HT1080 (cell line): ENCODE data around the gene SPRY4. TPM values are rescaled to one million over a fixed set of nuclear protein-coding genes. Genes with fewer than 3 reads are reported as not detected.
"Not testable (repeated sequence)": the region's sequence is repeated elsewhere in the genome, so short reads cannot be mapped to it uniquely, and the experiment has no call there.

ENCODE experiments used
- DNase-seq: peaks from one replicate; pipeline ENCODE4 v3.0.0-alpha.2; 2015; ENCODE audit warnings: low read depth
- total RNA-seq: library from RNA; depleted of rRNA; stranded (reverse); fragments of >200 nt; shearing (Covaris generic); gene quantifications from 2 replicates; pipeline ENCODE4 v1.2.3, GENCODE V29; 2014

Gene SPRY4
- total RNA-seq, 1 experiment from 2014 or later: 27.9 TPM

- DNase-seq: no peak
These were observed 28.6 kb downstream of the SPRY4 start for GRCh38 chr5:142295960-142296860.

GRCh38 chr5:142295084-142295758, 29.6 kb downstream of the SPRY4 start:
- DNase-seq: no peak

GRCh38 chr5:142293486-142293885, 31.3 kb downstream of the SPRY4 start:
- peak; percentile 89 for DNase-seq

DNA sequence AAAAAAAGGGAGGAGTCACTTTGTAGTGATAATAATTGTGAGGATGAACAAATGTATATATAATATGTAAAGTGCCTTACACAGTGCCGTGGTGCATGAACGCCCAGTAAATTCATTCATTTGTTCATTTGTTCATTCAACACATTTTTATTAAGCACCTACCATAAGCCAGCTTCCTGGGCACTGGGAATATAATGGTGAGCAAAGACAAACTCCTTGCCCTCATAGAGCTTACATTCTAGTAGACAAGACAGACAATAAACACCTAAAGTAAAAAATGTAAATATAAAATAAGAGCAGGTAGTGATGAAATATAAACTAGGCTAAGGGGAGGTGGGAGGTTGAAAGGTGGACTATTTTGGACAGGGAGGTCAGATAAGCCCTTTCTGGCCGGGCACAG, 32.0 kb downstream of the SPRY4 start:
- DNase-seq: no peak

DNA sequence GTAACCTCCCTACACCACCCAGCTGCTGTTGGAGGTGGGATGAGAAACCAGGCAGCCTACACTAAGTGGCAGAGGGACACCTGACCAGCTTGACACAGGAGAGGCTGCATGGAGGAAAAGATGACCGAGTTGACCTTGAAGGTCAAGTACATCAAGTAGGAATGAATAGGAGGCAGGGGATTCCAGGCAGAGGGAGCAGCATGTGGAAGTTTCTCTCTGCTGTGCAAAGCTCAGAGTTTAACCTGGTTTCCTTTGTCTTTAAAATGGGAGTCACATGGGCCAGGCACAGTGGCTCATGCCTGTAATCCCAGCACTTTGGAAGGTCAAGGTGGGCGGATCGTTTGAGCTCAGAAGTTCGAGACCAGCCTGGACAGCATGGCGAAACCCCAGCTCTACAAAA, 32.6 kb downstream of the SPRY4 start:
- DNase-seq: no peak

DNA sequence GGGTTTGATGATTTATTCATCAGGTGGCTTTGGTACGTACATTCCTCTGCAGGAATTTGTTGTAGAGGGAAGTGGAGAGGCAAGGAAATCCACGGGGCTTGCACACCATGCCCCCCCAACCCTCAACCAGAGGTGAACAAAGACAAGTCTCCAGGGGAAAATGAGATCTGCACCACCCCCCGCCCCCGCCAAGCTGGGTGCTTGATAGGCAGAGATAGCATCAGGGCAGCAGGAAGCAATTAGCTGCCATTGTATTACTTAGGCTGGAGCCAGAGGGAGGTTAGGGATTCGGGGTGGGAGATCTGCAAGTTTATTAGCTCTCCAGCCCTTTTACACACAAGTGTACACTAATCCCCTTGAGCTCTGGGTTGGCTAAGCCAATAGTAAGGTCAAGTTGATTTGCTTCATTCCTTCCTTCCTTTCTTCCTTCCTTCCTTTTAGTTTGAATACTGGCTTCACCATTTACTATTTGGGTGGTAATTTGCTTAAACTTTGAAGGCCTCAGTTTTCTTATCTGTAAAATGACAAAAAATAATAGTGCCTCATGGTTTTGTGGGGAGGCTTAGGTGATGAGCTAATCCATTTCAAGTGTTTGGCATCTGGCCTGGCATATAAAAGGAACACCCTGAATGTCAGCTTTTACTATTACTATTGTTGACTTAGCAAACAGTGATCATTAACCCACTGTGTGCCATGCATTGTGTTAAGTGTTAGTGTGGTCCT, 34.1 kb downstream of the SPRY4 start:
- DNase-seq: no peak

- no peak for DNase-seq
These were observed 34.9 kb downstream of the SPRY4 start for GRCh38 chr5:142289708-142290576.

DNA sequence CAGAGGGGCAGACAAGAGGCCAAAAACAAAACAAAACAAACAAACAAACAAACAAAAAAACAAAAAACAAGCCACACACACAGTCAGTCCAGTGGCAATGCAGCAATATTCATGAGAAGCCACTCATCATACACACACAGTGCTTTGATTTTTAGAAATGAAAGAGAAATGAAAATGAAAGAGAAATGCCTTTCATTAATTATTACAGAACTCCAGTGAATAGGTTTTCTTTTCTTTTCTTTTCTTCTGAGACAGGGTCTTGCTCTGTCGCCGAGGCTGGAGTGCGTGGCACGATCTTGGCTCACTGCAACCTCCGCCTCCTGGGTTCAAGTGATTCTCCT, 36.9 kb downstream of the SPRY4 start:
- DNase-seq: no peak

DNA sequence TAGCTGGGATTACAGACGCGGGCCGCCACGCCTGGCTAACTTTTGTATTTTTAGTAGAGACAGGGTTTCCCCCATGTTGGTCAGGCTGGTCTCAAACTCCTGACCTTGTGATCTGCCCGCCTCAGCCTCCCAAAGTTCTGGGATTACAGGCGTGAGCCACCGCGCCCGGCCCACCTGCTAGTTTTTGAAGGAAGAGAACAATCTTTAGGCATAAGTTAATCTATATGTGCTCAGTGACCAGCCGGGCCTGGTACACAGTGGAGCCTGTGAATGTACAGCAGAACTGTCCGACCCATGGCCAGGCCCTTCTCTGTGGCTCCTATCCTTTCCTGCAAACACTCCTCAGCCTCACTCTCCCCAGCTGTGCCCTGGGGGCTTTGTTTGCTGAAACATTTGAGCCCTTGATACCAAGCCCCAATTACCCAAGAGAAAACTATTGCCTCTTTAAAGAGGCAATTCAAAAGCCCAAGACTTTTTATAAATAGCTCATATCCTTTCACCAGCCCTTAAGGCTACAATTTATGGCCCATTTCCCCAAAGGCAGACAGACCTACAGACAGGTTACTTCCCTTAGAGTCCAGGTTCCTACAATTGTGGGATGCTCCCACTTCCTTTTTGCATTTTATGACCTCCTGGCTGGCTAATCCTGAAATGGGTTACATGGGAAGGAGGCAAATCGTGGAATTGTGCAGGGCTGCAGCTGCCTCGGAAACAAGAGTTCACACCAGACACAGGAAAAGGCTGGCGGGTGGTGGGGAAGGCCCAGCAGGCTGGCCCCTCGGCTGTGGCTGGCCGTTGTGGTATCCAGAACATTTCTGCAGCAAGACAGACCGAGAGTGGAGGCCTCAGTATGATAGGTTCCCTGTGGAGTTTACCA, 37.5 kb downstream of the SPRY4 start:
- DNase-seq: no peak

GRCh38 chr5:142286111-142286510, 38.7 kb downstream of the SPRY4 start:
- no peak for DNase-seq

DNA sequence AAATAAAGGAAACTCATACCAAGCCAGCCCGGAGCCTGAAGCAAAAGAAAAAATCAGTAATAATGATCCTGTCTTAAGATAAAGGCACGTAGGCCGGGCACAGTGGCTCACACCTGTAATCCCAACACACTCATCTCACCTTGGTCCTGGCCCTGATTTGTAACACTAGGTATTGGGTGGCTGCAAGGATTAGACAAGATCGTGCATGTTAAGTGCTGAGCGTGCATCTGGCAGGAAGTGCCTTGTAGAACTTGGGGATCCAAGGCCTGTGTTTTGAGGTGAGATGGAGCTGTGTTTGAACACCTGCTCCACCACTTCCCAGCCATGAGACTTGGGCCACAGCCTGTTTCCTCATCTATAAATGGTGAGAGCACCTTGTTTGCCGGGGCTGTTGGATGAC, 41.5 kb downstream of the SPRY4 start:
- DNase-seq: no peak

- no peak for DNase-seq
These were observed 42.9 kb downstream of the SPRY4 start for GRCh38 chr5:142281966-142282365.

DNA sequence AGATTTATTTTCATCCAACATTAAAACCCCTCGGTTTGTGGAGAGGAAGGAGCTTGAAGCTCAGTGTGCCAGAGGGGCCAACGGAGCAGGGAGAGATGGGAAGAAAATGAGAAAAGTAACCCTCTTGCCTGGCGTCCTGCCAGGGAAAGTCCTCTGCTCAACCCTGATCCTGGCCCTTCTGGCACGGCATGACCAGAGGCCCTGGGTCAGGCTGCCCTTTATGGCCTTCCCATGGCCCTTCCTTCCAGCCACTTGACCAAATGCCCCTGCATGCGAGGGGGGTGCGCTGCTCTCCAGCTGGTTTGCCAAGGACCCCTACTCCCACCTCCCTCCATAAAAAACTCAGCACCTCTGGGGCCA, 43.8 kb downstream of the SPRY4 start:
- no peak for DNase-seq

GRCh38 chr5:142280066-142281007, 44.5 kb downstream of the SPRY4 start:
- DNase-seq: no peak

DNA sequence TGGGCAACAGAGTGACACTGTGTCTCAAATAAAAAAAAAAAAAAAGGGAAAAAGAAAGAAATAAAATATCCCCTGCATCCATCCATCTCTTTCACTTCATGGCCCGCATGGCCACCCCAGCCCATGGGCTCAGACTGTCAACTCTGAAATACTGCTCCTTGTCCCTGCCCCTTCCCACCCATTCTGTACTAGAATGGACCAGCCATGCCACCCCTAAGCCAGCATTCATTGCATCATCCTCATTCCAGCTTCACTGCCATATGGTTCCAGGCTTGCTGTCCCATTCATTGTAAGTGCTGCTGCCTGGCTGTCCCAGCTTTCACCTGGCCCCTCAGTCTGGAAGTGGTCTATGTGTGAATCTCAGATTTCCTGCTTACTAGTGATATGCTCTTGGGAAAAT, 46.2 kb downstream of the SPRY4 start:
- DNase-seq: no peak

GRCh38 chr5:142277796-142278195, 47.0 kb downstream of the SPRY4 start:
- no peak for DNase-seq

DNA sequence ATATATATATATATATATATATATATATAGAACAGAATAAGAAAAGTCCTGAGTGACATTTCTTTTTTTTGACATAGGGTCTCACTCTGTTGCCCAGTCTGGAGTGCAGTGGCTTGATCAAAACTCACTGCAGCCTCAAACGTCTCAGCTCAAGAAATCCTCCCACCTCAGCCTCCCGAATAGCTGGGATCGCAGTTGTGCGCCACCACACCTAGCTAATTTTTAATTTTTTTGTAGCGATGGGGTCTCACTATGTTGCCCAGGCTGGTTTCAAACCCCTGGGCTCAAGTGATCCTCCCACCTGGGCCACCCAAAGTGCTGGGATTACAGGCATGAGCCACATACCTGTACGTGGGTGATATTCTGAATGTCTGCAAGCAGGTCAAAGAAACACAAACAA, 48.3 kb downstream of the SPRY4 start:
- DNase-seq: no peak

DNA sequence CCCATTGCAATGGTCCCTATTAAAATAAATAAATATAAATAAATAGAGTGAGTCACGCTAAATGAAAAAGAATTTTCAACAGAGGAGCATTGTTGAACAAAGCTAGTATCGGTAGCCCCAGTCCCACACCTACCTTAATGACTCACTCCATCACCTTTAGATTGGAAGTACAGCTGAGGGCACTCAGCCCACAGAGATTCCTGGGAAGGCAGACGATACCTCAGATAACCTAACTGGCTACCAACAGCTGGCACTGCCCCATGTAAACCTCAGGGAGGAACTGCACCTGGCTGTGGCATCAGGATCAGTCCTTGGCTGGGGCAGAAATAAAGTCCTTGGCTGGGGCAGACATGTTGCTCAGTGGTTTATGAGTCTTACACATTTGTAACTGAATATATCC, 49.3 kb downstream of the SPRY4 start:
- DNase-seq: no peak

DNA sequence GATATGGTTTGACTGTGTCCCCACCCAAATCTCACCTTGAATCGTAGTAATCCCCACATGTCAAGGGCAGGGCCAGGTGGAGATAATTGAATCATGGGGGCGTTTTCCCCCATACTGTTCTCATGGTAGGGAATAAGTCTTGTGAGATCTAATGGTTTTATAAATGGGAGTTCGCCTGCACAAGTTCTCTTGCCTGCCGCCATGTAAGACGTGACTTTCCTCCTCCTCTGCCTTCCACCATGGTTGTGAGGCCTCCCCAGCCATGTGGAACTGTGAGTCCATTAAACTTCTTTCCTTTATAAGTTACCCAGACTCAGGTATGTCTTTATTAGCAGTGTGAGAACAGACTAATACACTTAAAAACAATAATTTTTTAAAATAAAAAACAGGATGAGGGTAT, 52.2 kb downstream of the SPRY4 start:
- not testable (repeated sequence) for DNase-seq
